Calu3 (cell line): ENCODE results near the gene DIAPH2. TPM values are rescaled to one million over a fixed set of nuclear protein-coding genes. Genes with fewer than 3 reads are reported as not detected.
A peak's percentile ranks its signal among the peaks of the same experiment; 100 is the strongest.

Experiments used
- BruUV-seq: library from RNA; stranded (reverse); fragments of 400-500 nt; replicated peaks from 2 replicates; lab custom pipeline; 2021; lab: Mats Ljungman, UMichigan
- CTCF ChIA-PET: fragments of 300-600 bp; sonication (Branson Sonifier 250); formaldehyde crosslinking; loops from one replicate; lab custom pipeline; 2022; ENCODE audit warnings: antibody characterized with exemption; lab: Charles Lee
- DNase-seq: peaks from one replicate; pipeline ENCODE4 v3.0.0; 2022
- H3K27ac Mint-ChIP-seq: one replicate; pipeline ENCODE4 v1.8.0; 2022; ENCODE audit warnings: mixed read lengths; ENCODE audit not compliant: unreplicated experiment
- H3K27me3 Mint-ChIP-seq: one replicate; pipeline ENCODE4 v1.8.0; 2022; ENCODE audit warnings: mixed read lengths; ENCODE audit not compliant: unreplicated experiment
- H3K36me3 Mint-ChIP-seq: one replicate; pipeline ENCODE4 v1.8.0; 2022; ENCODE audit warnings: mild to moderate bottlenecking, moderate library complexity, mixed read lengths; ENCODE audit not compliant: insufficient read depth, unreplicated experiment
- H3K4me1 Mint-ChIP-seq: one replicate; pipeline ENCODE4 v1.8.0; 2022; ENCODE audit warnings: mild to moderate bottlenecking, low read depth, mixed read lengths; ENCODE audit not compliant: unreplicated experiment
- H3K4me3 Mint-ChIP-seq: one replicate; pipeline ENCODE4 v1.8.0; 2022; ENCODE audit warnings: mild to moderate bottlenecking, low read depth, moderate library complexity, mixed read lengths; ENCODE audit not compliant: unreplicated experiment
- H3K9me3 Mint-ChIP-seq: one replicate; pipeline ENCODE4 v1.8.0; 2022; ENCODE audit warnings: low read depth, mixed read lengths; ENCODE audit not compliant: unreplicated experiment
- CTCF ChIP-seq: fragments of 200-600 bp; IDR thresholded peaks from one replicate; pipeline ENCODE4 v1.8.0; 2022; ENCODE audit warnings: antibody characterized with exemption; ENCODE audit not compliant: unreplicated experiment
- intact Hi-C: fragments of 100-400 bp; cut with micrococcal nuclease; formaldehyde crosslinking; loops from one replicate; pipeline ENCODE4 v1.10.0; 2022; ENCODE audit not compliant: unreplicated experiment
- total RNA-seq: library from RNA; stranded (reverse); gene quantifications from 2 replicates; pipeline ENCODE4 v1.2.3, GENCODE V29; 2022

The DIAPH2 gene
- total RNA-seq, 1 experiment from 2014 or later: 24.2 TPM

- CTCF ChIA-PET: no interaction called here
- intact Hi-C loops: loop anchor here (10.0 kb wide), 1 partner anchor 811 kb away; no protein-coding TSS in a partner anchor
- Mint-ChIP-seq H3K27ac (no peak overlapping the region), H3K4me1 (peaks cover 7% of the 10 kb centered on the region), H3K36me3 (no peaks in the 10 kb centered on the region), H3K27me3 (no peaks in the 10 kb centered on the region), H3K4me3 (no peak overlapping the region), H3K9me3 (no peaks in the 10 kb centered on the region)
- no TSS peak for BruUV-seq
- TF ChIP-seq CTCF: no peak
- no peak for DNase-seq
Observed at GRCh38 chrX:96833333-96833732, 148.7 kb downstream of the DIAPH2 start.

- no peak overlapping the region for H3K4me3 Mint-ChIP-seq
- CTCF ChIA-PET: no interaction called here
- no peak for DNase-seq
- no peaks in the 10 kb centered on the region for H3K9me3 Mint-ChIP-seq
- intact Hi-C loops: loop anchor here (10.0 kb wide), 1 partner anchor 811 kb away; no protein-coding TSS in a partner anchor
- no peaks in the 10 kb centered on the region for H3K36me3 Mint-ChIP-seq
- H3K27me3 Mint-ChIP-seq: no peaks in the 10 kb centered on the region
- no peak for TF ChIP-seq CTCF
- peaks cover 7% of the 10 kb centered on the region for H3K4me1 Mint-ChIP-seq
- H3K27ac Mint-ChIP-seq: no peak overlapping the region
- no TSS peak for BruUV-seq
Observed at GRCh38 chrX:96834137-96834536, 149.5 kb downstream of the DIAPH2 start.

GRCh38 chrX:96835660-96836289, 151.1 kb downstream of the DIAPH2 start:
- CTCF ChIA-PET: no interaction called here
- Mint-ChIP-seq H3K4me3 (no peak overlapping the region), H3K27ac (no peak overlapping the region)

GRCh38 chrX:96837808-96838207, 153.2 kb downstream of the DIAPH2 start:
- DNase-seq: peak; percentile 19
- Mint-ChIP-seq H3K4me3 (no peak overlapping the region), H3K27ac (no peak overlapping the region)

More at GRCh38 chrX:96835660-96836289, 151.1 kb downstream of the DIAPH2 start:
- no peak for TF ChIP-seq CTCF
- Mint-ChIP-seq H3K4me1 (peaks cover 7% of the 10 kb centered on the region), H3K36me3 (no peaks in the 10 kb centered on the region), H3K27me3 (no peaks in the 10 kb centered on the region), H3K9me3 (no peaks in the 10 kb centered on the region)
- no TSS peak for BruUV-seq
- intact Hi-C loops: loop anchor here (10.0 kb wide), 1 partner anchor 809 kb away; no protein-coding TSS in a partner anchor
- no peak for DNase-seq

More at GRCh38 chrX:96837808-96838207, 153.2 kb downstream of the DIAPH2 start:
- CTCF ChIA-PET: no interaction called here
- BruUV-seq: no TSS peak
- intact Hi-C loops: loop anchor here (10.0 kb wide), 1 partner anchor 807 kb away; no protein-coding TSS in a partner anchor
- no peaks in the 10 kb centered on the region for H3K9me3 Mint-ChIP-seq
- peaks cover 7% of the 10 kb centered on the region for H3K4me1 Mint-ChIP-seq
- no peak for TF ChIP-seq CTCF
- H3K27me3 Mint-ChIP-seq: no peaks in the 10 kb centered on the region
- H3K36me3 Mint-ChIP-seq: no peaks in the 10 kb centered on the region
